Ramos (cell line): ENCODE data around the gene TSPOAP1.

ENCODE experiments used
- in situ Hi-C: fragments of 300-500 bp; cut with MboI; formaldehyde crosslinking; loops from one replicate; pipeline ENCODE4 v1.14.3; 2022; ENCODE audit warnings: low sequenced_read_pairs; ENCODE audit not compliant: unreplicated experiment

Gene TSPOAP1

GRCh38 chr17:58328195-58329034 lies at the start of gene TSPOAP1:
Gene TSPOAP1, minus strand, starts transcription at chr17:58328795. Its CDS starts 875 bp downstream, at chr17:58327920.
- in situ Hi-C loops, result no loop called here

GRCh38 chr17:58377661-58378060 lies 49.1 kb upstream of the TSPOAP1 start:
- in situ Hi-C loops, result no loop called here

GRCh38 chr17:58377093-58377601 lies 48.6 kb upstream of the TSPOAP1 start:
- in situ Hi-C loops, result no loop called here

GRCh38 chr17:58376472-58377000 lies 47.9 kb upstream of the TSPOAP1 start:
- in situ Hi-C loops, result no loop called here

- in situ Hi-C loops, result no loop called here
These were observed 47.2 kb upstream of the TSPOAP1 start for GRCh38 chr17:58375811-58376210.

GRCh38 chr17:58375256-58375655 lies 46.7 kb upstream of the TSPOAP1 start:
- in situ Hi-C loops, result no loop called here

- in situ Hi-C loops, result no loop called here
These were observed 45.3 kb upstream of the TSPOAP1 start for GRCh38 chr17:58373923-58374322.

GRCh38 chr17:58373003-58373402 lies 44.4 kb upstream of the TSPOAP1 start:
- in situ Hi-C loops, result no loop called here

- in situ Hi-C loops, result no loop called here
These were observed 42.8 kb upstream of the TSPOAP1 start for GRCh38 chr17:58371300-58371950.

GRCh38 chr17:58370716-58371115 lies 42.1 kb upstream of the TSPOAP1 start:
- in situ Hi-C loops, result no loop called here

GRCh38 chr17:58370309-58370708 lies 41.7 kb upstream of the TSPOAP1 start:
- in situ Hi-C loops, result no loop called here

- in situ Hi-C loops, result no loop called here
These were observed 40.8 kb upstream of the TSPOAP1 start for GRCh38 chr17:58369214-58370031.

- in situ Hi-C loops, result no loop called here
These were observed 40.2 kb upstream of the TSPOAP1 start for GRCh38 chr17:58368860-58369213.

GRCh38 chr17:58367461-58367860 lies 38.9 kb upstream of the TSPOAP1 start:
- in situ Hi-C loops, result no loop called here

GRCh38 chr17:58365980-58366595 lies 37.5 kb upstream of the TSPOAP1 start:
- in situ Hi-C loops, result no loop called here

GRCh38 chr17:58365185-58365979 lies 36.8 kb upstream of the TSPOAP1 start:
- in situ Hi-C loops, result no loop called here

- in situ Hi-C loops, result no loop called here
These were observed 35.8 kb upstream of the TSPOAP1 start for GRCh38 chr17:58364270-58364942.

- in situ Hi-C loops, result no loop called here
These were observed 35.0 kb upstream of the TSPOAP1 start for GRCh38 chr17:58363457-58364185.
